DND-41 (cell line): Measurements from ENCODE around the gene AP1M2.

ENCODE experiments used
- EZH2 ChIP-seq: IDR thresholded peaks from 3 replicates; pipeline ENCODE4 v1.6.1; 2012; ENCODE audit warnings: borderline replicate concordance, low read depth, mild to moderate bottlenecking, moderate library complexity, low read length, inconsistent platforms; ENCODE audit not compliant: severe bottlenecking
- TF ChIP-seq, protein P1 (sequence below): IDR thresholded peaks from 2 replicates; pipeline ENCODE4 v1.5.1; 2012; ENCODE audit warnings: borderline replicate concordance, low read length, moderate library complexity, mild to moderate bottlenecking; ENCODE audit not compliant: poor library complexity, severe bottlenecking; ENCODE audit errors: extremely low read depth

DNA sequence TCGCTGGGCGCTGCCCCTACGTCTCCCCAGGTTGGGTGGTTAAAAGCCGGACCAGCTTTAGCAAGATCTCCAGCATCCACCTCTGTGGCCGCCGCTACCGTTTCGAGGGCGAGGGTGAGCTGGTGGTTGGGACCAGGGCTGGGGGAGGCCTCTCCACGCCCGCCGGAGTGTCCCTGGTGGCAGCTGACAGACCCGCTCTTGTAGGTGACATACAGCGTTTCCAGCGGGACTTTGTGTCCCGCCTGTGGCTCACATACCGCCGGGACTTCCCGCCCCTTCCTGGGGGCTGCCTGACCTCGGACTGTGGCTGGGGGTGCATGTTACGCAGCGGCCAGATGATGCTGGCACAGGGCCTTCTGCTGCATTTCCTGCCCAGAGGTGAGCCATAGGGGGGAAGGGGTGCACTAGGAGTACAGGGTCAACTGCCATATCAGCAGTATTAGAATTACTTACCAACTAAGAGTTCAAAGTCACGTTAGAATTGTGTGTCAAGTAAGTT, 42.3 kb downstream of the AP1M2 start:
- TF ChIP-seq, protein P1, sequence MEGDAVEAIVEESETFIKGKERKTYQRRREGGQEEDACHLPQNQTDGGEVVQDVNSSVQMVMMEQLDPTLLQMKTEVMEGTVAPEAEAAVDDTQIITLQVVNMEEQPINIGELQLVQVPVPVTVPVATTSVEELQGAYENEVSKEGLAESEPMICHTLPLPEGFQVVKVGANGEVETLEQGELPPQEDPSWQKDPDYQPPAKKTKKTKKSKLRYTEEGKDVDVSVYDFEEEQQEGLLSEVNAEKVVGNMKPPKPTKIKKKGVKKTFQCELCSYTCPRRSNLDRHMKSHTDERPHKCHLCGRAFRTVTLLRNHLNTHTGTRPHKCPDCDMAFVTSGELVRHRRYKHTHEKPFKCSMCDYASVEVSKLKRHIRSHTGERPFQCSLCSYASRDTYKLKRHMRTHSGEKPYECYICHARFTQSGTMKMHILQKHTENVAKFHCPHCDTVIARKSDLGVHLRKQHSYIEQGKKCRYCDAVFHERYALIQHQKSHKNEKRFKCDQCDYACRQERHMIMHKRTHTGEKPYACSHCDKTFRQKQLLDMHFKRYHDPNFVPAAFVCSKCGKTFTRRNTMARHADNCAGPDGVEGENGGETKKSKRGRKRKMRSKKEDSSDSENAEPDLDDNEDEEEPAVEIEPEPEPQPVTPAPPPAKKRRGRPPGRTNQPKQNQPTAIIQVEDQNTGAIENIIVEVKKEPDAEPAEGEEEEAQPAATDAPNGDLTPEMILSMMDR = no peak
- no peak for TF ChIP-seq EZH2
